IPS-11a (cell line): Measurements from ENCODE around the gene RIOK2.
"Not testable (repeated sequence)": the region's sequence is repeated elsewhere in the genome, so short reads cannot be mapped to it uniquely, and the experiment has no call there.

Experiments used
- H3K4me3 ChIP-seq: one replicate; pipeline ENCODE4 v1.5.1; 2013; ENCODE audit warnings: low read depth, low read length, control low read depth

RIOK2 gene

DNA sequence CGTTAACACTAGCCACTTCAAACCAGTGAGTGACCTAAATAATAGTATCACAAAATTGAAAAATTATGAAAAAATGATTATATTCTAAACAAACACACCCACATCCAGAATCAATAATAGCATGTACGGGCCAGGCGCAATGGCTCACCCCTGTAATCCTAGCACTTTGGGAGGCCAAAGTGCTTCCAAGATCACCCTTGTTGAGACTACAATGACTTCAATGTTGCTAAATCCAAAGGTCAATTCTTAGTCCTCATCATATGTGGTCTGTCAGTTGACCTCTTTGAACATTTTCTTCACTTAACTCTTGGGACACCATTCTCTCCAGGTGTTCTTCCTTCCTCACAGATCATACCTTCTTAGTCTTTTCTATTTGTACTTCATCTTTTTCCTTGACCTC is 11.3 kb downstream of the RIOK2 start:
- H3K4me3 ChIP-seq, result no peak overlapping the region

DNA sequence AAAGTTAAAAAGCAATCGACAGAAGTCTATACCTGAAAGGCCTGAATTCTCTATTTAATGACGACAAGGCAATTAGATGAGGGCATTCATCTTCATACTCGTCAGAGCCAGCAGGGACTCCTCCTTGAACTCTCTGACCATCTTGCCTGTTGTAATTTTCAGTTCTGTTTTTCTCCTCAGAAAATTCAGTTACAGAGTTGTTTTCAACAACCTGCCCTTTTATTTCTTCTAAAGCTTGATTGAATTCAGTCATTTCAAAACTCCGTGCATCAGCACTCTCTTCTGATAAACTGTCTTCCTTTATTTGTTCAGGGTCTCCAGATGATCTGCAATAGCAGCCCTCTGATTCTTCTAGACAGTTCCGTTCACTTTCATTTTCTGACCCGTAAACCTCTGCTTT is 15.6 kb downstream of the RIOK2 start:
- no peak overlapping the region for H3K4me3 ChIP-seq

- no peak overlapping the region for H3K4me3 ChIP-seq
Observed at GRCh38 chr5:97165726-97166125, 17.3 kb downstream of the RIOK2 start.

DNA sequence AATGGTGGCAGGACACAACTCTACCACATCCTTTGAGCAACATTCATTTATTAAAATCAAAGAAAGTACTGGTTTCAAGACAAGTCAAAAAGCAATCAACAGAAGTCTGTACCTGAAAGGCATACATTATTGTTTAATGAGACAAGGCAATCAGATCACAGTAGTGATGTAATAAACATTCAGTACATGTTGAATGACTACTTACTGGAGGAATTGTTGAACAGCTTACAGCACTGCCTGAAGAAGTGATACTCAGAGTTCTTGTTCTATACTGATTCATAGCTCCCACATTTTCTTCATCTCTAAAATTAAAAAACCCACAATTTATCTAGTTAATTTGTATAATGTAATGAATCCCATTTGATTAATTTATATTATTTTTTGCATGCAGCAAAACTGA is 18.2 kb downstream of the RIOK2 start:
- H3K4me3 ChIP-seq, result no peak overlapping the region

GRCh38 chr5:97163790-97164285 is 19.2 kb downstream of the RIOK2 start:
- H3K4me3 ChIP-seq, result no peak overlapping the region

DNA sequence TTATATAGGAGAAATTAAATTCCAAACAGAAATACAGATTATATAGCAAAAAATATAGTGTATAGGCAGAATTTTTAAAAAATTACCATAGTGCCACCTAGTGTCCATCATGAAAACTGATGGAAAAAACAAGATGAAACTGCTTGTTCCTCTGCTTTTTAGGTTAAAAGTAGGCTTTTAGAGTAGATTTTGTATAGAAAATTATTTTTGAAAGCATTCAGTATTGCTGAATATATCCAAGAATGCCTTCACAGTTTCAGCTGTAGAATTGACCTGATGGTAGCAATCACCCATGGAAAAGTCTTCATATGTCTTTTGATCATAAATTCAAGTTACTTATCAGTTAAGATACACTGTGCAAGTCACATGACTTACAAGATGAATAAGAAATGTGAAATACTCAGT is 19.7 kb downstream of the RIOK2 start:
- H3K4me3 ChIP-seq, result no peak overlapping the region

- H3K4me3 ChIP-seq, result no peak overlapping the region
Observed at GRCh38 chr5:97162045-97162444, 21.0 kb downstream of the RIOK2 start.

DNA sequence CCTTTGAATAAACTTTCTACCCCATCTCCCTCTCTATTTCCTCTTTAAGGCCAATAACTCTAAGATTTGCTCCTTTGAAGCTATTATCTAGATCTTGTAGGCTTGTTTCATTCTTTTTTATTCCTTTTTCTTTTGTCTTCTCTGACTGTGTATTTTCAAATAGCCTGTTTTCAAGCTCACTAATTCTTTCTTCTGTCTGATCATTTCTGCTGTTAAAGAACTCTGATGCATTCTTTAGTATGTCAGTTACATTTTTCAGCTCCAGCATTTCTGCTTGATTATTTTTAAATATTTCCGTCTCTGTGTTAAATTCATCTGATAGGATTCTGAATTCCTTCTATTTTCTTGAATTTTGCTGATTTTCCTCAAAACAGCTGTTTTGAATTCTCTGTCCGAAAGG is 25.4 kb downstream of the RIOK2 start:
- no peak overlapping the region for H3K4me3 ChIP-seq

DNA sequence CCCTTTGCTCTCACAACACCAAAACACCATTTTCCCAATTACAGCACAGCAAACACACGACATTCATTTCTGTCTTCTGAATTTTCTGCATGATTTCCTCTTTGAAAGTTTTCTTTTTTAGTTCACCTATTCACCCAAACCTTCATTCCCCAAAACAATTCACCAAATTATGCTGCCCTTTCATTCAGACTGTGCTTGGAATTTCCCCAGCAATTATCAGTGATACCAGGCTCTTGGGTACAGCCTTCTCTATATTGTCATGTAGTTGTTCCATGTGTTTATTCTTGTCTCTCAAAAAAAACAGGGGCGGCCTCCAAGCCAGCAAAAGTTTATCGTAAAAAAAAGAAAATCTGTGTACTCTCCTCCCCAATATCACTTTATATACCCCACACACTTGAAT is 31.7 kb downstream of the RIOK2 start:
- H3K4me3 ChIP-seq, result no peak overlapping the region

- H3K4me3 ChIP-seq, result no peak overlapping the region
Observed at GRCh38 chr5:97150401-97150800, 32.6 kb downstream of the RIOK2 start.

- no peak overlapping the region for H3K4me3 ChIP-seq
Observed at GRCh38 chr5:97149709-97150108, 33.3 kb downstream of the RIOK2 start.

DNA sequence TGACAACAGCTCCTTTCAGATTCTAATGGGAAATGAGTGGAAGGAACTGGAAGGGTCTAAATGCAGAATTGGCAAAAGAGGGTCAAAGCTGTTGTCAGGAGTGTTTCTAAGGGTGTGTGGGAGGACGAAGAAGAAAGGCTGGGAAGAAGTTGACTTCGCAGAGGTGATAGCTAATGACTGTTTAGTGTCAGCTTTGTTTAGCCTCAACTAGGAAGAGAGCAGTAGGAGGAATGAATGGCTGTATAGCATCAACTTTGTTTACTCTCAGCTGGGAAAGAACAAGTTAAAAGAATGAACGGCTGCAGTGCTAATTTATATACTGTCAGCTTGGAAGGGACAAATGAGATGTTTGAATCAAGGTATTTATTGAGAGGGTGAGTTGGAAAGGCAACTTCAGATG is 34.8 kb downstream of the RIOK2 start:
- H3K4me3 ChIP-seq, result no peak overlapping the region

DNA sequence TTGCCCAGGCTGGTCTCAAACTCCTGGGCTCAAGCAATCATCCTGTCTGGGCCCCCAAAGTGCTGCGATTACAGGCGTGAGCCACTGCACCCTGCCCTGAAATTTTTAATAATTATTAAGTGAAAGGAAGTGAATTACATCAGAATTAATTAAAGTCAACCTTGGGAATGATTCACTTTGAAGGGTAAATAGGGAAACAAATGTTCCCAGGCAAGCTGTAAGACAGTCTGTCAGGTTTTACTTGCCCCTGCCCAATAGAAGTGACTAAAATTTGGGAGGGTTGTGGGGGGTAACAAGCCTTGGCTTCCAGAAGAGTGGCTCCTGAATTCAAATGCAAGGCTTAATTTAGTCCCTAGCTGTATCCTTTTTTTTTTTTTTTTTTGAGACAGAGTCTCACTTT is 39.3 kb downstream of the RIOK2 start:
- H3K4me3 ChIP-seq, result no peak overlapping the region

GRCh38 chr5:97142521-97143254 is 40.4 kb downstream of the RIOK2 start, which contains the start of gene LIX1:
LIX1 (minus strand) TSS chr5:97142611; CDS start chr5:97142576, 35 bp downstream.
- H3K4me3 ChIP-seq, result no peak within 1 kb of the TSS

- H3K4me3 ChIP-seq, result no peak overlapping the region
Observed at GRCh38 chr5:97141539-97141938, 41.5 kb downstream of the RIOK2 start.

DNA sequence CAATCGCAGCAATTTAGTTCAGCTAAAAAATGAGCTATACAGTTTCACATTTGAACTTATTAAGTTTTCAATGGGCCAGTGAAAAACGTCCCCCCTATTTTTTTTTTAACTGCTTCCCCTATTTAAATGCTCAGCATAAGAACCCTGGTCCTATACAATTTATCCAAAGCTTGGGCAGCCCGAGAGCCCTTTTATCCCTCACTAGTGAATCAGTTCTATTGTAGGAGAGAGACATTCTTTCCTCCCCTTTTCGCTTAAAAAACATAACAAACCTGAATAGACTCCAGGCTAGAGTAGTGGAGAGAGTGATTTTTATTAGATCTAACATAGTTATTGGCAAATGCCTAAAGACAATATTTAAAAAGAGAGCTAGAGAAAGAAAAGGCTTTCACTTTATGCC is 42.0 kb downstream of the RIOK2 start:
- H3K4me3 ChIP-seq, result no peak overlapping the region

- H3K4me3 ChIP-seq, result not testable (repeated sequence)
Observed at GRCh38 chr5:97140250-97140649, 42.8 kb downstream of the RIOK2 start.

DNA sequence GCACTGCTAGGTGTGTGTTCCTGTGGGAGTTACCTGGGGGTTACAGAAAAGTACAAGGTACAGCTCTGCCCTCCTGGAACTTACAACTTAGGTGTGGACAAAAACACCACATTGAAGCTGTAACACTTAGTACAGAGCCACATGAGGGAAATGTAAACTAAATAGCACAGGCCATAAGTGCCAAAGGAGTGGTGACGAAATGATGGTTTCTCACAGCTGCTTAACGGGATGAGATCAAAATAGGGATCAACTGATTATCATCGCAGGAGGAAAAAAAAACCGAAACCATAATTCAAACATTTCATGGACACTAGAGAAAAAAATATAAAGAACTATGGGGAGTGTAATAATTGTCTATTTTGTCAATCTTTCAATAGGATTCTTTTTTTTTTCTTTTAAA is 46.6 kb downstream of the RIOK2 start:
- no peak overlapping the region for H3K4me3 ChIP-seq

DNA sequence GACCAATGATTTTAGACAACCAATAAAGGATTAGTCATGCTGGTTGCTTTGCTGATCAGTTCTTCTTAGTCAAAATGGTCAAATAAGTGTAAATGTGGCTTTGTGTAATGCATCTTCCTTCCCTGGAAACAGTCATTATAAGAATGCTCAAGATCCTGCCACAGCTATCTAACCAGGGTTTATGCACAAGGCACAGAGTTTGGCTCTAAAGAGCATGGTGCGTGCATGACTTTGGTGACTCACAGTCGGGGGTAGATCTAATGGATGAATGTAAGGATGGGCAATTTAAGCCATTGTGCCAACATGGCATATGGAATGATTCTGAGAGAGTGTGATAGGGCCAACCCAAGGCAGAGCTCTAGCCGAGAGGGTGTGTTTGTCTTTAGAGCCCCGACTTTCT is 47.2 kb downstream of the RIOK2 start:
- H3K4me3 ChIP-seq, result no peak overlapping the region

DNA sequence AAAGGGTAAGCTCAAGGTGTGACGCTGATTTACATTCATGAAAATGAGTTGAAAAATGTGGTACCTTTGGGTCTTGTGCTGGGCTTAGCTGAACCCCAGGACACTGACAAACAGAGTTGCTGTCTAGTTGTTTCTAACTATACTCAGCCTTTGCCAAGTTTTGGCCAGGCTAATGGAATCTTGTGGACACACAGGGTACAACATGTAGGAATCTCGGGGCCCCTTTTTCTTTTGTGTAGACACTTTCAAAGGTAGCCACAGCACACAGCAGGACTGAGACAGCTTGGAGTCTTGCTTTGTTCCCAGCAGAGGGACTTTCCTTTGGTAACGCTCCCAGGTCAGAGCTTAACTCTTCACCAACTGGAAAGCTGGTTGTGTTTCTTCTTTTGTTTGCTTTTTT is 48.4 kb downstream of the RIOK2 start:
- H3K4me3 ChIP-seq, result no peak overlapping the region

GRCh38 chr5:97133101-97133500 is 49.9 kb downstream of the RIOK2 start:
- no peak overlapping the region for H3K4me3 ChIP-seq

DNA sequence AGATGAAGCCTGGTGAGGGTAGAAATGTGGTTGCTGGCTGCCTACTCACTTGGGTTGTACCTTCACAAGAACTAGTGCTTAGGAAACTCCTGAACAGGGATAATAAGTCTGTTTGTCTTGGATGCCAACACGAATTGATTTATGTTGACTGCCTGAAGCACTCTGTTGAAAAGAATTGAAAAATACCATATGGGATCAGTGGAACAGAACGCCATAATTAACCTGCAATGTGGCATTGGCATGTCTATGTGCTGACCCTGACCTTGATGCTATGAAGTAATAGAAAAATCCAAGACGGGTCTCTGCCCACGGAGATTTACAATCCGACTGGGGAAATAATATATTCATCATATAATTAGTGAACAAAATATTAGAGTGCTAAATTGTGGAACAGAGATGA is 51.1 kb downstream of the RIOK2 start:
- H3K4me3 ChIP-seq, result no peak overlapping the region

- no peak overlapping the region for H3K4me3 ChIP-seq
Observed at GRCh38 chr5:97131139-97131710, 51.8 kb downstream of the RIOK2 start.
